ENCODE data around the gene CDK2AP2.

The CDK2AP2 gene

DNA sequence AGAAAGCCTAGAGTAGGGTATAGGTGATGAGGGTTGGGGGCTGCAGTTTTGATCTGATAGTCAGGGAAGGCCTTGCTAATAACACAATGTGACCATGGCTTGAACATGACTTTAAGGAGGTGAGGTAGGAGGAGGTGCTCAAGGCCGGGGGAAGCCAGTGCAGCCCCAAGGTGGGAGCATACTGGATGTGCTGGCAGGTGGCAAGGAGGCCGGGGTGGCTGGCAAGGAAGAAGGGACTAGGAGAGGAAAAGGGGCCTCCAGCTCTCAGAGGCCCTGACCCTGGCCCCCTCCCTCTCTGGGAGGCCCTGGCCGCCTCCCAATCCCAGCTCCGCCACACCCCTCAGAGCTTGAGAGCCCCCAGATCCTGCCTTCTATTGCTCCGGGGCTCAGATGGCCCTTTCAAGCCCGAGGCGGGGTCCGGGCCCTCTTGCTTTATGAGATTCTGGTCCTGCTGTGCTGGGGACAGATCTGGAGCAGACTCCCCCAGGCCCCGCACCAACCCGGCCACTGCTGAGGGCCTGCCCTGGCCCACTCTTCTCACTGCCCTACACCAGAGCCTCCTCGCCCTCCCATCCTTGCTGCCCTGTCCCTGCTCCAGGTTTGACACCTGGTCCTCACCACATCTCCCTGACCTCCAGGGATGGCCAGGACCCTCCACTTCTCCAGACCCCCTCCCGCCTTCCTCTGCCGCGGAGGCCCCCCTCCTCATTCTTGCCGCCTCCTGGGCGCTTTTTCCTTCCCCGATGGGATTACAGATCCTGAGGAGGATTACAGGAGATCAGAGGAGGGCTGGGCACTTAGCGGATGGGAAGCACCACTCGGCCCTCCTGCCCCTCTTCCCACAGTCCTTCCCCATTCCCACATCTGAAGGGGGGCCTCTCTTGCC lies 4.6 kb downstream of the CDK2AP2 start:
- no peak for DNase-seq

DNA sequence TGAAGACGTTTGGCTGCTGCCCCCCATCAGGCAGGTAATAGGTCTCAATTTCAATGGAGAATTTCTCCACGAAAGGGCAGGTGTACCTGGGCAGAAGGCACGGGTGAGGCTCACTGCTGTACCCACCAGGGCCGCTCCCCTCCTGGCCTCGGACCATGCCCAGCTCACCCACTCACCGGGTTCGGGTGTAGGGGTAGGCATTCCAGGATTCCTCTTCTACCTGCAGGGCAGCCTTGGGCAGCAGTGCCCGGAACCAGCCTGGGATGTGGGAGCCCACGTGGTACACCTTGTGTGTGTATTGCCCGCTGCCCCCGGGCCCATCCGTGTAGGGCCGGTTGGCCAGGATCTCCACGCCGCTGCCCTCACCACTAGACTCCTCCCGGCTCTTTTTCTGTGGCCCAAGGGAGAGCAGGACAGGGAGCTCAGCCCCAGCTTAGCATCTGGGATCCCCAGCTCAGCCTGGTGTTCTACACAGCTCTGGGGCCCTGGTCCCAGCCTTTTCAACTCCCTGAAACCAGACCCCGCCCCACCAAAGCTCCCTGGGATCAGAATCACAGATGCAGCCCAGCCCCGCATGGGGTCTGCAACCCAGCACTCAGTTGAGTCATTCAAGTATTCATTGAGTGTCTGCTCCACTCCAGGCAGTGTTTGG lies 5.5 kb downstream of the CDK2AP2 start:
- no peak for DNase-seq

DNA sequence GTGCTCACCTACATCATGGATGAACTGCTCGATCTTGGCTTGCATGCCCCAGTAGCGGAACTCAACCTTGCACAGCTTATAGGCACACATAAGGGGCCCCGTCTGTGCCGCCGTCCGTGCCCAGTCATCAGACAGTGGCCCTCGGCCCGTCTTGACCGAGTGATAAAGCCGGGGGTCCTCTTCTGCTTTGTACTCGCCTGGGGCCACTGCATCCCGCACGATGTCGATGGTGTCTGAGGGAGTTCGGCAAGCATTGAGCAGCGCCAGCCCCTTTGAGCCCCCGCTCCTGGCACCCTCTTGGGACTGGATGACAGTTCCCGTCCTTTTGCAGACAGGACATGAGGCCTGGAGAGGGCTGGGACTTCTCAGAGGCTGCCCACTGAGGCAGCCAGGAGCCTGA lies 6.1 kb downstream of the CDK2AP2 start:
- no peak for DNase-seq

DNA sequence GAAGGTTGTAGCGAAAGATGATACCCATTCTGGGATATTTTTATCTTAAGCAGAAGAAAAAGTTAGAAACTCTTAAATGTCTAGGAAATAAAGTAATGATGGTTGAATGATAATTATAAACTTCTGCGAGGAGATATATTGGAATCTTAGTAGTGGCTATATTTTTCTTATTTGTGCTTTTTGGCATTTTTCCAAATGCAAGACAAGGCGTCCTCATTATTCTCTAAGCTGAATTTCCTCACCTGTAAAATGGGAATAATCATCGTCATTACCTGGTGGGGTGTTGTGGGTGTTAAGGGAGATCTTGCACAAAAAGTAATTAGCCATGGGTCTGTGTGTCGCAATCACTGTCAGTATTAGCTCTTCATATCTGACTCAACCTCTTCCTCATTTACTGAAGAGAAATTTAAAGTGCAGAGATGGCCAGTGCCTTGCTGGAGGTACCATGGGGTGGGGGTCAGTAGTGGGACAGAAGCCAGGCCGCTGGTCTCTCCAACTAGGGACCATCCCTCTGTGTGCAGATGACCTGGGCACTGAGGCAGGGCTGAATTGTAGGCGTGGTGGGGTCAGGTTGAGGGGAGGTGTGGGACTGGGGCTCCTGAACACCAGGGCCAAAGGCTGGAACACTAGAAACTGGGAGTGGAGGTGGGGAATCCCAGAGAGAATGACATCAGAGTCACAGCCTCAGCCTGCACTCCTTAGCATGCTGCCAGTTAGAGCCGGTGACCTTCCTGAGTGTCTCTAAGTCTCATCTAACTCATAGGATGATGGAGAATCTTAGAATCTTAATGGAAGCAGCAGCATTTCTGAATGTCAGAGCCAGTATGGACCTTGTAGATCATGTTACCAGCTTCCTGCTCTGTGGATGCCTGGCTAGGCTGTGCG lies 6.9 kb downstream of the CDK2AP2 start:
- no peak for DNase-seq

DNA sequence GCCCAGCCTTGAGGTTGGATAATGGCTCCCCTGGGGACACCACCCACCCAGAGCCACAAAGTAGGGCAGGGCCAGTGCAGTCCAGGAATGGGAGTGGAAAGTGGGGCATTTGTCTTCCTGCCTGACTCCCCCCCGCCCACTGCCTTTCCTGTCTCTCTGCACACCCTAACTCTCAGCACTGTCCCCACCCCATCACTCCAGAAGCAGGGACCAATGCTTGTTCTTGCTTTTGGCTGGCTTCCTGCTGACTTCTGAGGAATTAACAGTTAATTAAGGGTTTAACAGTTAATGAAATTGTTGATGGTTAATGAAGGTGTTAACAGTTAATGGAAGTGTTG lies 7.5 kb downstream of the CDK2AP2 start:
- DNase-seq, result no peak

DNA sequence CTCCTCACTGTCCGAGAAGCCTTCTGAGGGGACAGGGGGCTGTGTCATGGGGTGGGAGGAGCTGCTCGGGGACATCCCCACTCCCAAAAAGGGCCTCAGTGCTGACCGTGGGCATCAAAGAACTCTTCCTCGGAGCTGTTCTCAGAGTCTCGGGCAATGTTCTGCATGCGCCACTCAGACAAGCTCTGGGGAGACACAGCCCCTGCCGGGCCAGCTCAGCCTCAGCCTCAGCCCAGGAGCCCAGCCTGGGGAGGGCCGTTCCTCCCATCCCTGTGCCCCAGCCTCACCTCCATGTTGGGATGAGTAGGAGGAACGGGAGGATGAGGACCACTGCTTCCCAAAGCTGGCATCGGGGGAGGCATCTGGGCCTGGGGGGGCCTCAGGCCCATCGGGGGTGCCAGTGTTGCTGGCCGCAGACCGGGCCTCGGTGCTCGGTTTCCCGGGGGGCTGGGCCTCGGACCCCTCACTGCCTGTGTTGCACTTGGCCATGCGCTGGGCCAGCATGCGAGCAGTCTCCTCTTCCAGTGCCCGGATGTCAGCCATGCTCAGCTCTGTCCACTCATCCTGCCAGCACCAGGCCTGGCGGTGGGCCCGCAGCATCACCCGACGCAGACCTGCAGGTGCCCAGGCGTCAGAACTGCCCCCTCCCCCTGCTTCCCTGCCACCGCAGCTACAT lies 8.0 kb downstream of the CDK2AP2 start:
- no peak for DNase-seq

DNA sequence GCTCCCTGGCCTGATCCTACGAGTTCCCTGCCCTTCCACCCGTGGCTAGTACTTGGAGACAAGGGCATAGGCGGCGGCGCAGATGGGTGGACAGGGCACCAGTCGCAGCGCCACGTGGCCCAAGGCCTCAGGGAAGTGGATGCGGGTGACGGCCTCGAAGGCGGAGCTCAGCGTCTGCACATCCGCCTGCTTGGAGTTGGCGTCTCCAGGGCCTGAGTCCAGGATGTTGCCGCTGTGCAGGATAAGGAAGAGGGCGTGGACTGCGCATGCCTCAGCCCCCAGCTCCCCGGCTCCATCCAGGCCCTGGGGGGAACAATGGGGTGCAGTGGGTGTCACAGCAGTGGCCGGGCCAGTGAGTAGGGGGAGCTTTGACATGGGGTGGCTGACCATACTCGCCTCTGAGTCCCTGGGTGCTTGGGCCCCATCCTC lies 9.4 kb downstream of the CDK2AP2 start:
- DNase-seq, result no peak

DNA sequence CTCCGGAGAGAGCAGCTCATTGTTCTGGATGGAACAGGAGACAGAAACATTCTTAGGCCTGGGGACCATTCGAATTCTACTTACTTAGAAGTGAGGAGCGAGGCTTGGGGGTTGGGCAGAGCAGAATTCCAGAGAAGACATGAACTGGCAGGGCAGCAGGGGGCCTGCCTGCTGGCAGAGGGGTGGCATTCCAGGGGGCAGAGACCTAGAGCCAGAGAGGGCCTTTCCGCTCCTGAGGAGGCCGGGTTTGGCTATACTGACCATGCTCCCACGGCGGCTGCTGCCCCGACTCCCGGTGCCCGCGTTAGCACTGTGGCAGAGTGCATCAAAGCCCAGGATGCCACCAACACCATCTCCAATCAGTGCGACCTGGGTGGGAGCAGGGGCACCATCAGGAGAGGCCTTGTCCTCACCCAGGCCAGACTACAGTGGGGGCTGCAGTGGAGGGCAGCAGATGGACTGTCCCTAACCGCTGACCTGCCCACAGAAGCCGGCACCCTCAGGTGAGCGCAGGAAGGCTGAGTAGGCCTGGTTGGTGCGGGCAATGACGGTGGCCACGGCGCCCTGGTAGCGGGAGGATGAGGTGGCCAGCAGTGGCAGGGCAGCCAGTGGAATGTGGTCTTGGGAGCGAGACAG lies 10.2 kb downstream of the CDK2AP2 start:
- DNase-seq, result no peak

DNA sequence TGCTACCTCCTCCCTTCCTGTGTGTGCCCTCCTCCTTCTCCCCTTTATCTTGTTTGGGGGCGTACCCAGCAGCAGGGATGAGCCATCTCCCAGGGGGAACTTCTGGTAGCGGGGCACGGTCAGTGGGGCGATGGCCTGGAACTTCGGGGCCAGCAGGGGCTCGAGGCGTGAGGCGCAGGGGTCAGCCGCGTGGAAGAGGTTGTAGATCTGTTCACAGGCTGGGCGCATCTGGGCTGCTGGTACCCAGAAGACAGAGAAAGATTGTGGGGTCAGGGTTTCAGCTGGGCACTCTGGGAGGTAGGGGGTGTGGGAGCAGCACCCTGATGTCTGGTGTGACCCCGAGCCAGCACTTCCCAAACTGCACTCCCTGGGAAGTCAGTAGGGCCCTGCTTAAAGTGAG lies 11.8 kb downstream of the CDK2AP2 start:
- no peak for DNase-seq

DNA sequence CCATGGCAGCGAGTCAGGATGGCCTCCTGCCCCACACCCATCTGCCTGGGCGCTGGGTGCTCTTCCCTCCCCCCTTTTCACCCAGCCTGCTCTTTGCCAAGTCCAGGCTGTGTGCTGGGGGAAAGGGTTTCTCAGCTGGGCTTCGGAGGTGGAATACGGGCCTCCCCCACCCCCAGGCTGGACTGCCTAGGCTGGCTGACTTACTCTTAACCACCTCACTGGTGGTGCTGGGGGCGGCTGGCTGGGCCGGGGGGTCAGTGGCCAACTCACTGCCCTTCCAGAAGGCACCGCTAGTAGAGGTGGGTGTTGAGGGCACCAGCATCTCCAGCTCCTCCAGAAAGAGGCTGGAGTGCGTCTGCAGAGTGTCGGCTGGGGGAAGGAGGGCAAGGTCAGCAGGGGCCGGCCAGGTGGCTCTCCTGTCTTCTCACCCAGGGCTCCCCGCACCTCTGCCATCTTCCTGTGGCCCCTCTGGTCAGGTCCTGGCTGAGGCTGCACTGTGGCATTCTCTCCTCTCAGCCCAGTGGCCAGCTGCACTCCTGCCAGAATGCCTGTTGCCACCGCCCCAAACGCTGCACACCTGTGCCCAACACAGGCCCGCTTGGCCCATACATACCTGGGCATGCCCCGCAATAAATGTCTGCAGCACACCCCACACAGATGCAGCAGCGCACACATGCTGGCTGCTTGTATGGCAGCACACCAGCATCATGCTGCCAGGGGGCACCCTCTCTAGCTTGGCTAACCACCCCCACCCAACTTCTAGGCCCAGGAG lies 12.5 kb downstream of the CDK2AP2 start:
- DNase-seq, result no peak

DNA sequence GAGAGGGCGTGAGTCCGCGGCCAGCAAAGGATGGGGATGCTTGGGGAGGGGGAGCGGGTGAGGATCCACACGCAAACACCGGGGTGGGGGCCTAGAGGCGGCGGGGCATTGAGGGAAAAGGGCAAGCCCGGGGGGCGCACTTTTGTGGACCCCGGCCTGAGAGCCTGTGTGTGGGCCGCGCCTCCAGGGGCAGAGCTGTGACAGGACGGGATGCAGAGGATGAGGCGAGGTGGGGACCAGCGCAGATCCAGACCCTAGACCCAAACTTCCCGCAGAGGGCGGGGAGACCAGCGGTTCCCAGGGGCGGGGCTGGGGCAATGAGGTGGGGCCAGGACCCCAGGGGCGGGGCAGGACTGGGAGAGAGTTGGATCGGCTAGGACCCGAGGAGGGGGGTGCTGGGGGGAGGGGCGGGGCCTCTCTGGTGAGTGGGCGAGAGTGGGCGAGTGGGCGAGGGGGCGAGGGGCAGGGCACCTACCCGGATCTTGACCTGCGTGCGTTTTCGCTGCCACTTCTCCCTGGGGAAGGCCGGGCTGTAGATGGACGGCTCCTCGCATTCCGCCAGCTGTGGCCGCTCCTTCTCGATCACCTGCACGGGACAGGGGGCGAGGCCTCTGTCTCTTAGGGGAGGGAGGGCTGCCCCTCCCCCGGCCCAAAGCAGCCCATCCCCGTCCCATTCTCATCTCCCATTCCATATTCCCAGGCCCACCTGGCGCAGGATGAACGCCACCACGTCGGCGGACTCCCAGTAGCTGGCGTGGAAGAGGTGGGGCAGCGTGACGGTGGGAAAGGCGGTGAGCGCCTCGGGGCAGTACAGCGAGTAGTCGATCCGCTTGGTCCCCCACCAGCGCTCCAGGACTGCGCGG lies 13.4 kb downstream of the CDK2AP2 start:
- no peak for DNase-seq

DNA sequence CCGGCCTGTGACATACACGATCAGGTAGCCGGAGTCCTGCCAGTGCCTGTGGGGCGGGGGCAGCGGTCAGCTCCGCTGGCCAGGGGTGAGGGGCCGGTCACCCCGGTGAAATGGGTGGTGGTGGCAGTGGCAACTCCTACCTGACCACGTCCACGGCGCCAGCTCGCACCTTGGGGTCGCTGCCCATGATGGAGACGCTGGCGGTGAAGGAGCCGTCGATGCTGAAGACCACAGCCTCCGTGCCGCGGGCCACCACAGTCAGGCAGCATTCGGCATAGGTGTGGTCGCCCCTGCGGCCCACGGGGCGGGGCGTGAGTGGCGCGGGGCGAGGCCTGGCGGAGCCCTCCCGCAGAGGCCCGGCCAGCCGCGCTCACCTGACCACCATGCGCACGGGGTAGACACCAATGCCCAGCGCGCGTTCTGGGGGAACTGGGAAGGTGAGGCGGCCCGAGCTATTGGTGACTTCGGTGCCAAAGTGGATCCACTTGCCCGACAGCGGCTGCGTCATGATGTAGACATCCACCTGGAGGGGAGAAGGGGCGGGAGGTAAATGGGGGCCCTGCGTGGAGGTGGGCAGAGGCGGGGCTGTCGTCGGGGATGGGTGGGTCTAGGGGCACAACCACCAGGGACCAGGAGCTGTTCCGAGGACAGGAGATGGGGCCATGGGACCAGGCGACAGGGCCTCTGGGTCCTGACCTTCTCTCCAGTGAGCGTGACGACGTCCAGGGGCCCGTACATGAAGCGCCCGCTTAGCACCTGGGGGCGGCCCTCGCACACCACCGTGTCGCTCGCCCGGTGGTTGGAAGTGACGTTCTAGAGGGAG lies 14.2 kb downstream of the CDK2AP2 start:
- DNase-seq, result no peak

DNA sequence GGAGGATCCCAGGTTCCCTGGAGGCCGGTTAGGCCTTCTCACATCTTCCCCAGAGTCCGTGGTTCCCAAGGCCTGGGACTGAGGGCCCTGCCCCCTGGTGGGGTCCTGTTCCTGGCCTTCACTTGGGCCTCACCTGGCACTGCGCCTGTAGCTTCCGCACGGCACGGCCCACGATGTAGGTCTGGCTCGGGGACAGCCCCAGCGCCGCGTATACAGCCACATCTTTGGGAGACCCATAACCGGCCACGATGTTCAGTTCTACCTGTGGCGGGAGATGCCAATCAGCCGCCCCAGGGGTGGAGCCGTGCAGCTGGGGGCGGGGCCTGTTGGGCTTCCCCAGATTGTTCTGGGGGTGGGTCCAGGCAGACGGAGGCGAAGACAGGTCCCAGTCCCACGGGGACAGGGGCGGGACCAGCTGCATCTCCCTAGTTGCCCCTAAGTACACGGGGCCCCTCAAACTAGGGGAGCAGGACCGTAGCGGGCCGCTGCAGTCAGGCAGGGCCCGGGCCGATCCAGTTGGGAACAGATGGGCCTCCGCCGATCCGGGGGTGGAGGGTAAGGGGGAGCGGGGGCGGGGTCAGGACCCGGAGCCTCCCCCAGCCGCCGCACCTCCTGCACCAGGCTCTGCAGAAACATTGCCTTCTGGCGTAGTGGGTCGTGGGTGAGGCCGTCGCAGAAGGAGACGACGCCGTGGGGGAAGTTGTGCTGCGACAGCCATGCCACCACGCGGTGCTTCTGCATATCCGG lies 15.0 kb downstream of the CDK2AP2 start:
- DNase-seq, result peak in 1 of 2 experiments; percentile 50

DNA sequence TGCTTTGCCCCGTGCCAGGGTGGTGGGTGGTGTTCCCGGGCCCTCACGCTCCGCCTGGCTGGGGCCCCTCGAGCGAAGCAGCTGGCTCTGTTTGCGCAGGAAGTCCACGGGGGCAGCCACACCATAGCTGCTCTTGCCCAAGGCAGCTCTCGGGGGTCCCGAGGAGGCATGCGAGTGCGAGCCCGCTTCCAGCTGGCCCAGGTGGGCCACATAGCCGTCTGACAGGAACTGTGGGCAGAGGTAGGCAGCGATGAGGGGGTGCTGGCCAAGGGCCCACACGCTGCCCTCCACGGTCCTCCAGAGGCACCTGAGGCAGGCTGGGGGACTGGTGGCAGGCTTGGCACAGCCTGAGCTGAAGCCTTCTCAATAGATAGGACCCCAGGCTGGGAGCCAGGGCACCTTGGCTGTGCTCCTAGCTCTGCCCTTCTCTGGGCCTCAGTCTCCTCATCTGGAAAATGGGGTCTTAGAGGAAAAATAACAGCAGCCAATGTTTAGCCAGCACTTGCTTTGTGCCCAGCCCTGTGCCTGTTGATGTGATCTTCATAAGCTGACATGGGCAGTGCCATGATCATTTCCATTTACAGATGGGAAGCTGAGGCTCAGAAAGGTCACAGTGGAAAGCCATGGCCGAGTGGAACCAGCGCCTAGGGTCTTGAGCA lies 15.8 kb downstream of the CDK2AP2 start:
- DNase-seq, result no peak

DNA sequence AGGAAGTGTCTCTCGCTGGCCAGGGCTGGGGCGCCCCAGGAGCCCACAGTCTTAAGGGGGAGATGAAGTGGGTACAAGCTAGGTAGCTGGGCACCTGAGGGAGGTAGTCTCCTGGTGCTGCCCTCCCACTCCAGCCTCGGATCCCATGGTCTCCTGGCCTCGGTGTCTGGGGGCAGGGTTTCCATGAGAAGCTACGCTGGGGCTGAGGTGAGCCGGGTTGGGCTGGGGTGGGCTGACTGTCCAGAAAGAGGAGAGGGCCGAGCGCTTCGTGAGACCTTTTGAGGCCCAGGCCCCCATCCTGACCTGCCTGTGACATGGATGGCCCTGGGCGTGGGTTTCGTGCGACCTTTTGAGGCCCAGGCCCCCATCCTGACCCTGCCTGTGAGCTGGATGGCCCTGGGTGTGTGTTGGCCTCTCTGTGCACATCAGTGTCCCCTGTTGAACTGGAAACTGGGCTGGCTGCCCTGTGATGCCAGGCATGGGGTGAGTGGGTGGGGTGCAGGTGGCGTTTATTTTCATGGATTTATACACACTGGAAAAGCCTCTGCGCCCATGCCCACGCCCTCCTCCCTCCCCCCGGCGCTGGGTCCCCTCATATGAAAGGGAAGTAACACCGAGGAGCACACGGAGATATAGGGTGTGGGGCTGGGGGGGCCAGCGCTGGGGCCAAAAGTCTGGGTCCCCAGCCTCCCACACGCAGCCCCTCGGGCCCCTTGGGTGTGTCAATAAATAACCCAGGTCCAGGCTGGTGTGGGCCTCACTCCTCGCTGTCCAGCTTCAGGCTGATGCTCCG lies 16.5 kb downstream of the CDK2AP2 start:
- no peak for DNase-seq

DNA sequence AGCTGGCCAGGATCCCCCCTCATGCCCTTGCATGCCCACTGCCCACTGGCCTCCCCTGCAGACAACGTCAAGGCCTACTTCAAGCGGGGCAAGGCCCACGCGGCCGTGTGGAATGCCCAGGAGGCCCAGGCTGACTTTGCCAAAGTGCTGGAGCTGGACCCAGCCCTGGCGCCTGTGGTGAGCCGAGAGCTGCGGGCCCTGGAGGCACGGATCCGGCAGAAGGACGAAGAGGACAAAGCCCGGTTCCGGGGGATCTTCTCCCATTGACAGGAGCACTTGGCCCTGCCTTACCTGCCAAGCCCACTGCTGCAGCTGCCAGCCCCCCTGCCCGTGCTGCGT lies 17.3 kb downstream of the CDK2AP2 start:
- DNase-seq, result no peak

DNA sequence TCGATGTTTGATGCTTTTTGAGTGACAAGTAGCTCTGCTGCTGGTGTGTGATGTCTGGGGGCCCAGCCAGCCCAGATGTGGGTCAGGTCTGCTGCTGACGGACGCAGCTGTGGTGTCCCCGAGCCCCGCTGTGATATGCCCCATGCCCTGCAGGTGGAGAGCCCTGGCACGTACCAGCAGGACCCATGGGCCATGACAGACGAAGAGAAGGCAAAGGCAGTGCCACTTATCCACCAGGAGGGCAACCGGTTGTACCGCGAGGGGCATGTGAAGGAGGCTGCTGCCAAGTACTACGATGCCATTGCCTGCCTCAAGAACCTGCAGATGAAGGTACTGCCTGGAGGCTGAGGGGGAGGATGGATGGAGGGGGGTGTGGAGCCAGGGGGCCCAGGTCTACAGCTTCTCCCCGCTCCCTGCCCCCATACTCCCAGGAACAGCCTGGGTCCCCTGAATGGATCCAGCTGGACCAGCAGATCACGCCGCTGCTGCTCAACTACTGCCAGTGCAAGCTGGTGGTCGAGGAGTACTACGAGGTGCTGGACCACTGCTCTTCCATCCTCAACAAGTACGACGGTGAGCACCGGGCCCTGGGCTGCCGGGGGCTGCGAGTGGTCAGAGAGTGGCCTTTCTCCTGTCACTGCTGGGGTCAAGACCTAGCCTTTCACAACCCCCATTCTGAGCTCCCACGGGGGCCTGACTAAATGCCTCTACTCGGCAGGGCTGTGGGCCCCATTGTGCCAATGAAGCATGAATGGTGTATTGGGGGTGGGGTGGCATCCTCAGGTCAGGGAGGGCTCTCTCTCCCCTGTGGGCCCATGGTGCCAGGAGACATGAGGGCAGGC lies 17.9 kb downstream of the CDK2AP2 start:
- DNase-seq, result no peak
